Ishikawa (cell line): Measurements from ENCODE around the gene POLR1A.

ENCODE experiments used
- TAF1 ChIP-seq: IDR thresholded peaks from 2 replicates; pipeline ENCODE4 v1.6.1; 2012; ENCODE audit warnings: low read depth, mild to moderate bottlenecking
- TCF12 ChIP-seq: IDR thresholded peaks from 2 replicates; pipeline ENCODE4 v1.6.1; 2012; ENCODE audit warnings: low read depth
- YY1 ChIP-seq: IDR thresholded peaks from 2 replicates; pipeline ENCODE4 v1.6.1; 2012; ENCODE audit warnings: low read depth

- TF ChIP-seq YY1 (no peak), TAF1 (no peak), TCF12 (no peak)
These were observed 72.7 kb downstream of the POLR1A start for GRCh38 chr2:86032861-86033595.
